DMS153 treated with DMSO at 0.1 percent for 48 hours (cell line): ENCODE measurements around the gene CCDC68.

Source experiments
- DNase-seq: peaks from one replicate; lab custom pipeline; 2025; ENCODE audit not compliant: unreplicated experiment; lab: John Stamatoyannopoulos, UW

CCDC68 gene

DNA sequence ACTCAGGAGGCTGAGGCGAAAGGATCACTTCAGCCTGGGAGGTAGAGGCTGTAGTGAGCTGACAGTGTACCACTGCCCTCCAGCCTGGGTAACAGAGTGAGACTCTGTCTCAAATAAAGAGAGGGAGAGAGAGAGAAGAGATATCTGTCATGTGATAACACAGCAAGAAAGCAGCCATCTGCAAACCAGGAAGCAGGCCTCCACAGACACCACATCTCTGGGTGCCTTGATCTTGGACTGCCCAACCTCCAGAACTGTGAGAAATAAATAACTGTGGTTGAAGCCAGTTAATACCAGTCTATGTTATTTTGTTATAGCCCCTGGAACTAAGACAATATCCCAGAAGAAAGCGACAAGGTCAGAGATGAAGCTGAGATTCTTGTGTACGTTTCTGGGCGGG is 2.6 kb upstream of the CCDC68 start:
- DNase-seq = no peak

DNA sequence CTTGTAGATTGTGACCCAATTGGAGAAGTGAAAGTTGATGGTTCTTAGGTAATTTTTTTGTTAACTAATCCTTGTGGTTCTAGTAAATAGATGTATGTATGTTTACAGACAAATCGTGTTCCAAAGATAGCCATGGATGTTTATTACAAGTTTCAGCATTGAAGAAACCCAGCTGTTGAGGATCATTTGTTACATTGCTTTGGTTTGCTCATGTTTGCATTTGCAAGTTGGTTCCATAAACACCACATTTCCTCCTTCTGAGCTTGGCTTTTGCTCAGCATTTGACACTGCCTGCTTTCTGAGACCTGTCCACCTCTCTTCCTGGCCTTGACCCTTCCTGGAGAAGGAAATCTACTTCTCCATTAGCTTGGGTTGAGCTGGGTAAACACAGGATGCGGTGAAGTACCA is 1.8 kb upstream of the CCDC68 start:
- DNase-seq = no peak

DNA sequence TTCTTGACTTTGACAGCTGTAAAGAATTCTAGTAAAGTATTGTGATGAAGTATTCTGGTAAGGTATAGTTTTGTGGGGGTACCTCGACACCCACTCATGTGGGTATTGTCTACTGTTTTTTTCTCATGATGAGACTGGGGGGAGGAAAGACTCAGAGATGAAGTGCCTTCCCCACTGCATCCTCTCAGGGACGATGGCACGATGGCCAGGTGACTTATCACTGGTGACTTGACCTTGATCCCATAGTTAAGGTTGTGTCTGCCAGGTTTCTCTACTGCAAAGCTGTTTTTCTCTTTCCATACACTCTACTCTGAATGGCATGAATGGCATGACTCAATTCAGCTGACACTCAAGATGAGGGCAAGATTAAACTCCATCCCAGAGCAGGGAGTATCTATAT is 936 bp upstream of the CCDC68 start:
- DNase-seq = no peak

DNA sequence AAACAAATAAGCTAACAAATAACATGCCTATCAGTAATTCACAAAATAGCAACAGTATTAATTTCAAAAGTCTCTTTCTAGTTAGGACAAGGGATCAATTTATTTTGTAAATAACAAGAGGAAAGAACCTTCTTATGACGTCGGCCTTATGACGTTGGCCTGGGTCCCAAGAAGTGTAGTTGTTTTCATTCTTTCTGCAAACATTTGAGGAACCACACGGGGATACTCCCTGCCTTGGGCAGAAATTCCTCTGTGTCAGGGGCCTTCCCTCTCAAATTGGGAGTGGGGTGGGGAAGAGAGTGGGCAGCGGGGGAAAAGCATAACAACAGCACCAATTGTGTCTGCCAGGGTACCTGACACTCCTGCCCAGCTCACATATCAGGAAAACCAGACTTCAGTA is 1.3 kb downstream of the CCDC68 start:
- DNase-seq = no peak

DNA sequence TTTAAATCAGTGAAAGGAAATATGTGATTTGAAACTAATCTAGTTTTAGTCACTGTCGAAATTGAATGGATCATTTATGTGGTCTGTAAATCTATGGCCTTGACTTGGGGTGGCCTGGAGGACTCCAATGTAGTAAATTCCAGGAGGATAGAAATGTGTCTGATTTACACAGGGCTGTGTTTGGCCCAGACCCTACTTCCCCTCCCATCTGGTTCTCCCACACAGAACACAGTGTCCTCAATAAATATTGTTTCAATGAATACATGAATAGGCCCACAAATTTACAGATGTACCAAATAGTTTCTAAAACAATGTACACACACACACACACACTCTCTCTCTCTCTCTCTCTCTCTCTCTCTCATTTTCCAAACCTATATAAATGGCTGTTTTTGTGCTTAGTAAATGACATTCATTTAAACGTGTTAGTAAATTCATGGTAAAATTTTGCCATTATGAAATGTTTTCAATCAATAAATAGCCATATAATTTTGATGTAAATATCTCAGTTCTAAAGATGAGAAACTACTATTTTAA is 1.9 kb downstream of the CCDC68 start:
- DNase-seq = no peak

DNA sequence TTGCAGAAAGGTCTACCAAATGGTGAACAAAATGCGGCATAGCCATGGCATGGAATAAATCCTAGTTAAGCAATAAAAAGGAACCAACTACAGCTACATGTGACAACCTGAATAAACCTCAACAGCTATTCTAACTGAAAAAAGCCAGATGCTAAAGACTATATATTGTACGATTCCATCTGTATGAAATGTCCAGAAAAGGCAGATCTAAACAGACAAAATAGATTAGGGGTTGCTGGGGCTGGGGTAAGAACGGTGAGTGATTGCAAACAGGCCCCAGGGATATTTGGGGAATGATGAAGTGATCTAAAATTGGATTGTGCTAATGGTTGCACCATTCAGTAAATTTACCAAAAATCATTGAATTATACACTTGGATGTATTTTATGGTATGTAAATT is 2.8 kb downstream of the CCDC68 start:
- DNase-seq = no peak

DNA sequence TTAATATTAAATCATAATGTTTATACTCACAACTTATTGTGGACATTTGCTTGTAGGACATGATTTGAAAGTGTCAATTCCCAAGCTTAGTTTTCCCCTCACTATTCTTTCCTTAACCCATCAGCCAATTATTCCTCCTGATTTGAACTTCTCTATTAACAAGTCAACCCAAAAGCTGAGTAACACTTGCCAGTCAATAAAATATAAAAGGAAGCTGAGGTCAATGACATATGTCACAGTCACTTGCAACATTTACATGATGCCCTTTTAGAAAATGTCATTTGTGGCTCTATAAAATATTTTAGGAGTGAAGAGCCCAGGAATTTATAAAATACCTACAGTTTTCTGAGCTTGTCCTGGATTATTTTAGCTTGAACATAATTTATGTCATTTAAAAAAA is 7.2 kb downstream of the CCDC68 start:
- DNase-seq = no peak

DNA sequence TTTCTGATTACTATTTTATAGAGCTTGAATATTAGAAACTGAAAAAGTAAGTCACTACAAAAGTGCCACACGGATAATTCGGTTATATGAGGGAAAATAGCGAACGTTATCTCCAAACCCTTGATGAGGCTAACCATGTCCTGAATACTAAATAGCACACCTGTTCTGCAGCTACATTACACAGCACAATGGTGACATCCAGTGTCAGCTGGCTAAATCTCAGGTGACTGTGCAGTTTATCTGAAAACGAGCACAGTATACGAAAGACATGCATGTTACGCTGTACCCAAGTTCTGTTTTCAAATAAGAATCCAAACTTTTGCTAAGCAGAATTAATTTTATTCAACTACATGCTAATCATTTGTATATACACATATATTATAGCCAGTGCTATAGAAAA is 9.0 kb downstream of the CCDC68 start:
- DNase-seq = peak; percentile 5

DNA sequence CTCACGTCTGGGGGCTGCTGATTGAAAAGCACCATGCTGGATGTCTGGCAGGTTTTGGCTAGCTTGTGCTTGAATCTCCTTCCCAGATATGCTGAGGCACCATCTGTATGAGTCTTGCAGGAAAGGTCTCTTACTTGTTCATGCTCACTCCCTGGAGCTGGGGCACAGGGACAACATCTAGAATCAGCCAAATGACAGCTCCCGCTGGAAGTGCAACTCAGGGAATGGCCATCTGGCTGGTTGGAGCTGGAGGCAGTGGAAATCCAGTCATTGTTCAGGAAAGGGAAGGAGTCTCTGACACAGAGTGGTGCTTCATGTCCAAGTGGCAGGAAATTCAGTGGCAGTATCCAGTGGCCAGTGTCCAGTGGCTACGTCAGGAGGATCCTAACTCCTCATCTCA is 9.7 kb downstream of the CCDC68 start:
- no peak for DNase-seq

DNA sequence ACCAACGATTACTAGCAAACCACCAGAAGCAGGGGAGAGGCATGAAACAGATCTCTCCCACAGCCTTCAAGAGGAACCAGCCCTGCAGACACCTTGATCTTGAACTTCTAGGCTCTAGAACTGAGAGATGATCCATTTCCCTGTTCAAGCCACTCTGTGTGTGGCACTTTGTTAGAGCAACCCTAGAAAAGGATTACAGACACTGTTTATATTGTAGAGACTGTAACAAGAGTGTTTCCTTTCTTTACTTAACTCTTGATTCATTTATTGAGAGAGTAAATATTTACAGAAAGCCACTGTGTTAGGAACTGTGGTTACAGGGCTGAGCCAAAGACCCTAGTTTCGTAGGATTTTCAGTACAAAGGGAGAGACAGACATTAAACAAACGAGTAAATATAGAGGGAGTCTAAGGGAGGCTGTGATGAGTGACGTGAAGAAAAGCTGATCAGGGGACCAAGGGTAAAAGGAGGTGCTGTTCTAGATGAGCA is 10.9 kb downstream of the CCDC68 start:
- peak; percentile 3 for DNase-seq

DNA sequence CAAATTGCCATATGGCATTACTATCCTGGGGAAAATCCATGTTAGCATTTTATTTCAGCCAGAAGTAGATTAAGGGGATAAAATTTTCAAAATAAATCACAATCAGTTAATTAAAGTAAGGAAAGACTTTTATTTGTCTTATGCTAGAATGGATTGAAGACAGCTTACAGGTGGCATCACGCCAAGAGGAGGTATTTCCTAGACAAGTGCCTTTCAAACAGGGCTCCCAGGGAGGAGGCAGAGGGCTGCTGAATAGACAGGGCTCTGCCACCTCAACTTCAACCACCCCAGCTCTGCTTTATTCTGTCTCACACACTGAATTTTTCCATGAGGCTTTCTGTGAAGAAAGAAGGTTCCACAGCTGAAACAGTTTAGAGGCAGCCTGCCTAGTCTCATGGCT is 12.2 kb downstream of the CCDC68 start:
- no peak for DNase-seq

DNA sequence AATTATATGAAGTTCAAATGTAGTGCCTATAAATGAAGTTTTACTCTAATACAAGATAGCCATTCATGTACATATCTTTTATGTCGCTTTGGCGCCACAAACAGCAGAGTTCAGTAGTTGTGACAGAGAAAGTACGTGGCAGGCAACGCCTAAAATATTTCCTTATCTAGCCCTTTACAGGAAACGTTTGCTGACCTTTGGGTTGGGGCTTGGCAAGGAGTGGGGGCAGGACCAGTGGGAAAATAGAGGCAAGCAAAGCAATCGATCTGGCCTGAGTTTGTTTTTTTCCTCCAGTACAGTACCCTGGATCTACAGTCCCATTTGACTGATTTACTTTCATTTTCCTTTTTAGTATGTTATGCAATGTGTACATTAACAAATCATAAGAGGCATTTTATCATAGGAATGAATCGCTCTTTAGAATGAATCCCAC is 13.1 kb downstream of the CCDC68 start:
- peak; percentile 10 for DNase-seq

DNA sequence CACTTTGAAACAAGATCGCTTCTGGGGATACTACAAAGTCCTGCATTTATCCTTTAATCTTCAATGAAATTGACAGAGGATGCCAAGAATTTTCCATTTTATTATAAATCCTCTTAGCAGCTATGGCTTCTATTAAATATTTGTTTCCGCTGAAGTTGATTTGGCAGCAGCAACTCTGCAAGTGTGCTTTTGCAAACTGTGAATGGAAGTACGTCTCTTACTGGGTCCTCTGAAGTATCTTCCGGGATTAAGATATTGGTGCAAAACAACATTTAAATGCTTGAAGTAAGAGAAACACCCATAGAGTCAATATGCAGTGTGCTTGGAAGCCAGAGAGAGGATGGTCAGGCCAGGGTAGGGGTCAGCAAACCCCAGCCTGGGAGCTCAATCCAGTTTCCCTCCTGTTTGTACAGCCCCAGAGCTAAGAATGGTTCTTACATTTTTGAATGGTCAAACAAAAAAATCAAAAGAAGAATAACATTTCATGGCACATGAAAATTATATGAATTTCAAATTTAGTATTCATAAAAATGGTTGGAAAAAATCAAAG is 13.6 kb downstream of the CCDC68 start:
- no peak for DNase-seq

DNA sequence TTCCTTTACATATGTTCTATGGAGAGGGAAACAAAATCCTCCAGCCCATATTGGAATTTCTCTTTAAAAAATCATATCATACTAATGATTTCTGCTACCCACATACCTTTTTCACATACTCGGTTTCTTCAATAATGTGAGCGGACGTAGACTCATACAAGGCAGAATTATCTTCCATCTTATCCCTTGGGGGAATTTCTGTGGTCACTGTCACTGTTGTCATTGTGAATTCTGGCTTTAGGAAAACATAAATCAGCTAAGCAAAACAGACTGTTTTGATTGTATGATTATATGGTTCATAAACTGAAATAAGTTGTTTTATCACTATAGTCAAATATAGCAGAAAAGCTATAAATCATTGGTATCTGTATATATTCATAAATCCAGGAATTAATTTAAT is 16.7 kb downstream of the CCDC68 start:
- no peak for DNase-seq

DNA sequence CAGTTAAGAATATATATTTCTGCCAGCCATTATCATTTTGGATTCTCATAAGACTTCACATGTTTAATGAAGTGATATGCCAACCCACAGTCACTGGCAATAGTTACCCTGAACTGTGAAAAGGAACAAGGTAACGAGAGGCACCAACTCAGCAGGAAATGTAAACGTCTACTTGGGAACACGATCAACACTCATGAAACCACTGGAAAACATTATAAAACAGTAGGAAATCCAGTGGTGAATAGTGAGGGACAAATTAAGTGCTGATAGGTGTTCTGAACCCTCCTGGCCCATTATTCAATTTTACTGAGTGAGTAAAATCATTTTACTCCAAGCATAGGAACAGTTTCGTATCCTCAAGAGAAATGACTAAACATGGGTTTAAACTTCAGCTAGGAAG is 17.1 kb downstream of the CCDC68 start:
- DNase-seq = no peak

DNA sequence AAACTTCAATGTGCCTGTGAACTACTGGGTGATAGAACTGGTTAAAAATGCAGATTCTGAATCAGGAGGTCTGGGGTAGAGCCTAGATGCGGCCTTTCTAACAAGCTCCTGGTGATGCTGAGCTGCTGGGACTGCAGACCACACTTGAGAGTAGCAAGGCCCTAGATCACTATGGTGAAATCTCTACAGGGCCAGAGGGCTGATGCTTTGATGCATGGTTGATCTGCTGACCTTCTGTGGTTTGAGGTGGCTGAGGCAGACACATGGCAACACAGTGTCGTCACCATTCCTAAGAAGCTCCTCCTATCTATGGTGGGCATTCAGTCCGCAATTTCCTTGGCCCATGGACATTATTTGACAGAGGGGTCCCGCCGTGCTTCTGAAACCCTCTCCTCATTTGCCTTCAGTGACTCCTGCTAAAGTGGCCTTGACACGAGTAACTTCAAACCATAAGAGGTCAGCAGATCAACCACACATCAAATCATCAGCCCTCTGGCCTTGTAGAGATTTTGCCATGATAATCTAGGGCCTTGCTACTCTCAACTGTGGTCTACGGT is 19.8 kb downstream of the CCDC68 start:
- DNase-seq = no peak

DNA sequence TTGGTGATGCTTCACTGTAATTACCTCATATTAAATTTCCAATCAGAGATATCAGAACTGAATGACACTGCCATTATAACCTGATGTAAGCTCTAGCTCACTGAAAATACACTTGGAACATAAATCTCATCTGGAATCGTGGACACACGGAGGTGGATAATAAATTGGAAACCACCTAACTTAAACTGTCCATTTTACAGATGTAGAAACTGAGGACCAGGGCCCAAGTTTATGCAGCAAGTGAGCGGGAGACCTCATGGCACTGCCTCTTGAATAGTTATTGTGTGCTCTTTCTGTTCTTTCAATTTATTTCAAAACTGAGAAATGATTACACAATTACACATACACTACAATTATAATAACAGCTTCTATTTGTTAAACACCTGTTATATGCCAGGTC is 20.8 kb downstream of the CCDC68 start:
- DNase-seq = no peak

DNA sequence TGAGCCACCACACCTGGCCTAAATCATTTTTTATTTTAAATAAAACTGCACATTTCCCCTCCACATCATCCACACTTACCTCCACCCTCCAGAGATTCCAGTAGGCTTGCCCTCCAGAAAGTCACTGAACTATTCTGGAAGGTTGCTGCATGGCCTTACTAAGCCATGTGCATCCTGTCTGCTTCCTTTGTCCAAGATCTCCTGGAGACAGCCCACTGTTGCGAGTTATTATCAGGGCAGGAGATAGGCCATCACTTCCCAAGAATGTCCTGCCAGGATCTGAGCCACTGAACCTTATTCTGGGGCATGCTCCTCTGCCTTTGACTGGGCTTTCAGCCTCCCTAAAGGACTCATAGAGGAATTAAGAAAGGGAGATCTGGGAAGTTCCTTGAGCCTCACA is 26.8 kb downstream of the CCDC68 start:
- no peak for DNase-seq

DNA sequence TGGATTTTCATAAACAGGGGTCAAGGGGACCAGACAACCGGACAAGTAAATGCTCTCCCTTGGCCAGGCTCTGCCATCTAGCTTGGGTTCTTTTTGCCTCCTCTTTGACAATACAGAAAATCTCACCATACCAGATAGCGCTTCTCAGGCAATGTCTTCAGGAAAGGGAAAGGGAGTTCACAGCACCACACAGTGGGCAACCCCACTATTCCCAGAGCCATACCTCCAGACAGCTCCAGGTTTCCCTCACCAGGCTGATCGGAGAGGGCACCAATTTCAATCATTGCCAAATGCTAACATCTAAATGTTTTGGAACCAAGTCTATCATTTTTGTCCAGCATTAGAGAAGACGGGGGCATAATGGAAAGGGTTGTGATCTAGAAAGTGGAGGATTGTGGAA is 28.1 kb downstream of the CCDC68 start:
- no peak for DNase-seq

DNA sequence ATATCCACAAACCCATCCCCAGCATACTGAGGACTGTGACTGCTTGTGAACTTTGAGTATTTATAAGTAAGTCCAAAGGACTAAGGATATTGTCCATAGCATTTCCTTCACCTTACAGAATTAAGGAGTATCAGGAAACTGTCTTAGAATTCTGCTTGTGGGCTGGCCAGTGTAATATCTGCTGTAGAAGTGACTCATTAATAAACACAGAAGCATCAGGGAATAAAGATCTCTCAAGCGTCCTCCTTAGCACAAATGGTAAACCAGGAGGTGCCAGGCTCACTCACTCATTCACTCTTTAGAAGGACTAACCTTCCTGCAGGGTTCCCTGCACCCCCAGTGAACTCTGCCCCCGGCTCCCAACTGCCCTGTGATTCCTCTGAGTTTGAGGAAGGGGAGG is 31.0 kb downstream of the CCDC68 start:
- no peak for DNase-seq

DNA sequence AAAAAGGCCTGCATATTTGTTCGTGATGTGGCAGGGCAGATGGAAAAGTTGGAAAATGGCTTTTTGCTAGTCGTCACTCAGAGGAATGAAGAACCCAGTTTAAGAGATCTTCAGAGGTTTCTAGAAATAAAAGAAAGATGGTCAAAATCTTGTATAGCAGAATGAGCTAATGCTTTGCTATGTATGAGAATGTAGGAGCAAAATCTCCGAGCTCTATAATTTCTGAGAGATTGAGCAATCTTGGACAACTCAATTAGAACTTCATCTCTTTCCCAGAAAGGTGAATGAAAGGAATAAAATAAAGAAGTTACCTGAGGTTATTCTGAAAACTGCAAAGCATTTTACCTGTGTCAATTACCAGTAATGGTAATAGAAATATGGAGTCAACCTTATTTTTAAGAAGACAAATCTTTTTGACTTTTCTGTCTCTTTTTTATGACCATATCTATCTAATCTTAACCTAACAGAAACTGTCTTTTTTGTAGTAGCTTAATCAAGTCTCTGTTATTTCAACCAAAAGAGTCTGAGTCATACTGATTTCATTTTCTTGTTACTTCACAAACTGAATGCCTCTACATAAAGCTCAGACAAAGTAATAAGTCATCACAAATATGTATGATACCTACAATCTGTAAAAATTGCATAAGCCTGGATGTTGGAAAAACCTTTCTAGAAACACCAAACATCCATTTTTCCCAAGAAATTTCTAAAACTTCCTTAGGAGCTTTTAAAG is 32.5 kb downstream of the CCDC68 start:
- no peak for DNase-seq

DNA sequence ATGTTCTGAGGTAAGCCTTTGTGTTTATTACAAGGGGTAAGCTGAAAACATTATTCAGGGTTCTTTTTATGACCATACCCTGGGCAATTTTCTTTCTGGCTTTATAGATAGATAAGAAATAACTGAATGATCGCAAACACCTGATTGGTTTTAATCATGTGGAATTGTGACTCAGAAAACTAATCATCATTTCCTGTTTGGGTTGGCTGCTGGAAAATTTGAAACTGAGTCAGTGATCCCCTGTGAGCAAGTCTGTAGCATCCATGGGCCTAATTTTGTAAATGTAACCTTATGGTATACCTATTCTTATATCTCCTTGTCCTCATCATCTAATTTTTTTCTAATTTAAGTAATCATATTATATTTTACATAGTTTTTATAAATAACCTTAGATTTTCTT is 34.3 kb downstream of the CCDC68 start:
- DNase-seq = no peak
